B cell (primary cell): ENCODE data around the gene ZNF766. TPM values are rescaled to one million over a fixed set of nuclear protein-coding genes. Genes with fewer than 3 reads are reported as not detected.

Experiments
- ATAC-seq: fragments of 200-7000 bp; cut with Tn5 transposase; one replicate; pipeline ENCODE4 v1.10.0; 2021; ENCODE audit warnings: low read depth, mild to moderate bottlenecking, moderate number of reproducible peaks, moderate library complexity
- CTCF ChIA-PET: fragments of 350-600 bp; sonication (Branson Sonifier 250); formaldehyde crosslinking; loops from one replicate; lab custom pipeline; 2021; ENCODE audit warnings: antibody characterized with exemption, inconsistent platforms; lab: Charles Lee
- POLR2A ChIA-PET: fragments of 350-600 bp; sonication (Branson Sonifier 250); formaldehyde crosslinking; loops from one replicate; lab custom pipeline; 2021; ENCODE audit warnings: antibody characterized with exemption; lab: Charles Lee
- DNase-seq: peaks from one replicate; pipeline ENCODE4 v3.0.0; 2013
- H2AFZ ChIP-seq: 2 replicates; pipeline ENCODE4 v1.6.1; 2012; ENCODE audit warnings: mild to moderate bottlenecking, low read depth, low read length; ENCODE audit not compliant: insufficient read depth, poor library complexity, severe bottlenecking
- H3K27ac ChIP-seq, 2 donors: 1 replicate in 1 of 2; 2 replicates in 1 of 2; pipeline ENCODE4 v1.5.1; 2012 to 2013; ENCODE audit warnings: low read length in 2 of 2, mild to moderate bottlenecking in 2 of 2, moderate library complexity in 1 of 2
- H3K27me3 ChIP-seq, 4 experiments: fragments of 200-600 bp in 1 of 4; sonication (generic) in 1 of 4; replicated peaks in 1 of 4; 1 replicate in 2 of 4; 2 replicates in 2 of 4; pipeline versions ENCODE4 v1.6.1 to v1.7.0; 2013 to 2016; ENCODE audit warnings: low read length in 3 of 4, mild to moderate bottlenecking in 2 of 4, mixed read lengths in 1 of 4, moderate library complexity in 1 of 4; ENCODE audit not compliant: insufficient read depth in 4 of 4, control insufficient read depth in 3 of 4; ENCODE audit errors: control extremely low read depth in 1 of 4
- H3K36me3 ChIP-seq, 2 experiments: replicated peaks in 1 of 2; 1 replicate in 1 of 2; 2 replicates in 1 of 2; pipeline versions ENCODE4 v1.6.1 to v1.7.1; 2013; ENCODE audit warnings: low read length in 1 of 2; ENCODE audit not compliant: insufficient read depth in 2 of 2, control insufficient read depth in 1 of 2; ENCODE audit errors: control extremely low read depth in 1 of 2, extremely low read depth in 1 of 2
- H3K4me1 ChIP-seq, 2 donors: fragments of 200-600 bp in 1 of 2; sonication (generic) in 1 of 2; 1 replicate in 1 of 2; 2 replicates in 1 of 2; pipeline versions ENCODE4 v1.5.1 to v1.6.1; 2013 to 2017; ENCODE audit warnings: low read length in 2 of 2; ENCODE audit not compliant: control insufficient read depth in 2 of 2, insufficient read depth in 2 of 2
- H3K4me2 ChIP-seq: replicated peaks from 2 replicates; pipeline ENCODE3; 2012; ENCODE audit warnings: mild to moderate bottlenecking, low read depth, low read length; ENCODE audit not compliant: poor library complexity, severe bottlenecking
- H3K4me3 ChIP-seq, 5 experiments: fragments of 200-600 bp in 1 of 5; sonication (generic) in 1 of 5; 1 replicate in 3 of 5; 2 replicates in 2 of 5; pipeline versions ENCODE4 v1.5.1 to v1.7.0; 2011 to 2016; ENCODE audit warnings: low read length in 4 of 5, mild to moderate bottlenecking in 4 of 5, low read depth in 2 of 5, control low read depth in 1 of 5, moderate library complexity in 1 of 5; ENCODE audit not compliant: insufficient read depth in 1 of 5; ENCODE audit errors: control extremely low read depth in 1 of 5, extremely low read depth in 1 of 5
- H3K79me2 ChIP-seq: fragments of 200-600 bp; sonication (generic); one replicate; pipeline ENCODE4 v1.6.0; 2016; ENCODE audit warnings: low read length; ENCODE audit not compliant: control insufficient read depth, insufficient read depth
- H3K9ac ChIP-seq: fragments of 200-600 bp; sonication (generic); 2 replicates; pipeline ENCODE4 v1.6.1; 2017; ENCODE audit warnings: mild to moderate bottlenecking, low read length, moderate library complexity
- H3K9me3 ChIP-seq, 3 donors: one replicate each; pipeline versions ENCODE4 v1.6.1 to v1.7.1; 2013; ENCODE audit warnings: low read length in 2 of 3; ENCODE audit not compliant: control insufficient read depth in 2 of 3, insufficient read depth in 1 of 3; ENCODE audit errors: control extremely low read depth in 1 of 3
- H4K20me1 ChIP-seq: 2 replicates; pipeline ENCODE4 v1.6.0; 2012; ENCODE audit warnings: mild to moderate bottlenecking, low read length; ENCODE audit not compliant: insufficient read depth, control insufficient read depth, poor library complexity, severe bottlenecking
- H3K27ac Mint-ChIP-seq: one replicate; pipeline ENCODE4 v1.8.0; 2021; ENCODE audit warnings: mixed read lengths
- H3K27me3 Mint-ChIP-seq: one replicate; pipeline ENCODE4 v1.8.0; 2021; ENCODE audit warnings: mixed read lengths
- H3K4me1 Mint-ChIP-seq: one replicate; pipeline ENCODE4 v1.8.0; 2021; ENCODE audit warnings: mixed read lengths
- H3K4me3 Mint-ChIP-seq: one replicate; pipeline ENCODE4 v1.8.0; 2021; ENCODE audit warnings: mixed read lengths
- H3K9me3 Mint-ChIP-seq: one replicate; pipeline ENCODE4 v1.8.0; 2022; ENCODE audit warnings: mixed read lengths; ENCODE audit not compliant: insufficient read depth
- EZH2 ChIP-seq: IDR thresholded peaks from 2 replicates; pipeline ENCODE4 v1.6.1; 2012; ENCODE audit warnings: borderline replicate concordance, low read depth, mild to moderate bottlenecking, moderate library complexity, low read length; ENCODE audit not compliant: insufficient read depth, poor library complexity, severe bottlenecking
- WGBS: methylation state at CpG from one replicate; pipeline ENCODE4 v1.1.5; 2013; ENCODE audit warnings: missing lambda C conversion rate; ENCODE audit not compliant: insufficient coverage; 5-methylcytosine and 5-hydroxymethylcytosine counted together
- intact Hi-C: fragments of 100-400 bp; cut with micrococcal nuclease; formaldehyde crosslinking; loops from one replicate; pipeline ENCODE4 v1.10.0; 2022
- polyA plus RNA-seq: library from polyadenylated mRNA; depleted of rRNA; stranded (reverse); fragments of >200 nt; gene quantifications from 2 replicates; pipeline ENCODE4 v1.2.3, GENCODE V29; 2012
- total RNA-seq, 2 donors: library from RNA; stranded (reverse); fragments of 120-200 nt in 1 of 2; gene quantifications; 1 replicate in 1 of 2; 2 replicates in 1 of 2; pipeline versions ENCODE4 v1.2.3 to v1.2.4, GENCODE V29; 2013 to 2022
- TF ChIP-seq, protein P1 (sequence below): fragments of 200-600 bp; IDR thresholded peaks from one replicate; pipeline ENCODE4 v1.8.0; 2022; ENCODE audit warnings: antibody characterized with exemption, mild to moderate bottlenecking

Gene ZNF766
- total and polyA plus RNA-seq, 2 donors (not counting 1 experiment from before 2014, with no cell fraction given) = 9.9 to 48.3 TPM

GRCh38 chr19:52230685-52231084, 38.7 kb upstream of the ZNF766 start:
- Histone ChIP-seq H3K79me2 (no peaks in the 10 kb centered on the region), H4K20me1 (no peaks in the 10 kb centered on the region), H3K27ac (peak overlapping the region in 1 of 2 donors; percentile 14), H2AFZ (no peak overlapping the region), H3K4me2 (no peak overlapping the region), H3K9me3 (no peaks in the 10 kb centered on the region), H3K36me3 (peaks cover under 1 to 22% of the 10 kb centered on the region in 2 experiments), H3K4me3 (no peak overlapping the region), H3K27me3 (no peaks in the 10 kb centered on the region), H3K4me1 (no peaks in the 10 kb centered on the region), H3K9ac (no peak overlapping the region)
- no peaks in the 10 kb centered on the region for H3K27me3 Mint-ChIP-seq
- H3K4me3 Mint-ChIP-seq = no peak overlapping the region
- 100% methylated on average over 1 of the region's 1 CpG for WGBS
- no peak for TF ChIP-seq EZH2
- TF ChIP-seq, protein P1, sequence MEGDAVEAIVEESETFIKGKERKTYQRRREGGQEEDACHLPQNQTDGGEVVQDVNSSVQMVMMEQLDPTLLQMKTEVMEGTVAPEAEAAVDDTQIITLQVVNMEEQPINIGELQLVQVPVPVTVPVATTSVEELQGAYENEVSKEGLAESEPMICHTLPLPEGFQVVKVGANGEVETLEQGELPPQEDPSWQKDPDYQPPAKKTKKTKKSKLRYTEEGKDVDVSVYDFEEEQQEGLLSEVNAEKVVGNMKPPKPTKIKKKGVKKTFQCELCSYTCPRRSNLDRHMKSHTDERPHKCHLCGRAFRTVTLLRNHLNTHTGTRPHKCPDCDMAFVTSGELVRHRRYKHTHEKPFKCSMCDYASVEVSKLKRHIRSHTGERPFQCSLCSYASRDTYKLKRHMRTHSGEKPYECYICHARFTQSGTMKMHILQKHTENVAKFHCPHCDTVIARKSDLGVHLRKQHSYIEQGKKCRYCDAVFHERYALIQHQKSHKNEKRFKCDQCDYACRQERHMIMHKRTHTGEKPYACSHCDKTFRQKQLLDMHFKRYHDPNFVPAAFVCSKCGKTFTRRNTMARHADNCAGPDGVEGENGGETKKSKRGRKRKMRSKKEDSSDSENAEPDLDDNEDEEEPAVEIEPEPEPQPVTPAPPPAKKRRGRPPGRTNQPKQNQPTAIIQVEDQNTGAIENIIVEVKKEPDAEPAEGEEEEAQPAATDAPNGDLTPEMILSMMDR = no peak
- ChIA-PET POLR2A (no interaction called here), CTCF (interaction anchor here (1.4 kb wide), 1 partner anchor 18 kb away, joined by 3 read pairs; no protein-coding TSS in a partner anchor)
- no peaks in the 10 kb centered on the region for H3K4me1 Mint-ChIP-seq
- no peaks in the 10 kb centered on the region for H3K9me3 Mint-ChIP-seq
- peak overlapping the region; percentile 32 for H3K27ac Mint-ChIP-seq
- ATAC-seq (no peak), DNase-seq (no peak)
- intact Hi-C loops = no loop called here

DNA sequence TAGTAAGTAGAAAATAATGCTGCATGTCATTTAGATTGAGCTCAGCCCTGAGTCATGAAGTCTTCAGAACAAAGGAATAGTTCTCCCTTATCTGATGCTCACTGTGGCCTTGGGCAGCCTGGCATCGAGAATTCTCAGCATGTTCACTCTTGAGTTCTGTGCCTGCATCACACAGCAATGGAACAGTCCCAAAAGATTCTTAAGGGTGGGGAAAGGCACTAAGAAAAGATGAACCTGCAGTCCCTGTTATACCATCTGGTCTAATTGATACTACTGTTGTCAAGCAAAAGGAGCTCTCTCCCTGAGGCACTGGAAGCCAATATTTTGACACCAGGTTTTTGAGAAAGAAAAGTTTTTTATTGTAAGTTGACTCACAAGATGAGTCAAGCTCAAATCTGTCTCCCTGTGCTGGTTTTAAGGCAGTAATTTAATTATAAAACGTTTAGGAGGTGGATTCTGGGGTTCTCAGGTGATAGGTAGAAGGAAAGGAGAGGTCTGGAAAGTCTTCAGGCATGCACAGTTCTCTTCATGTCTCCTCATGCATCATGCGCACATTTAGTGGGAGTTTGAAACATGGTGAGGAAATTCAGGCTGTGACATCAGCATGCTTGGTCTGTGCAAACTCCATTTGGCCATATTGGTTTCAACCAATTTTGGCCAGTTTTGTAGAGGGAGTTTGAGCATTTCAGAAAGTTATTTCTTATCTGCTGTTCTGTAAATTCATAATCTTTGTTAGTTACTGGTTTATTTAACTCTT, 38.1 kb upstream of the ZNF766 start:
- H3K4me2 ChIP-seq = no peak overlapping the region
- H4K20me1 ChIP-seq = no peaks in the 10 kb centered on the region
- no peak overlapping the region for H3K4me3 ChIP-seq
- DNase-seq = no peak
- Mint-ChIP-seq H3K4me1 (no peaks in the 10 kb centered on the region), H3K27me3 (no peaks in the 10 kb centered on the region), H3K27ac (no peak overlapping the region), H3K9me3 (no peaks in the 10 kb centered on the region), H3K4me3 (no peak overlapping the region)
- WGBS = 90% methylated on average over 3 of the region's 3 CpGs
- no peaks in the 10 kb centered on the region for H3K4me1 ChIP-seq
- no peak overlapping the region for H2AFZ ChIP-seq
- H3K36me3 ChIP-seq = peaks cover 0 to 15% of the 10 kb centered on the region in 2 experiments
- H3K27ac ChIP-seq = peak overlapping the region in 1 of 2 donors; percentile 32
- TF ChIP-seq, protein P1 = no peak
- no peak for TF ChIP-seq EZH2
- CTCF ChIA-PET = interaction anchor here (0.6 to 1.4 kb wide), 2 partner anchors 17 to 899 kb away, joined by 3 read pairs; no protein-coding TSS in a partner anchor
- POLR2A ChIA-PET = no interaction called here
- H3K79me2 ChIP-seq = no peaks in the 10 kb centered on the region
- H3K27me3 ChIP-seq = no peaks in the 10 kb centered on the region
- ATAC-seq = no peak
- no peaks in the 10 kb centered on the region for H3K9me3 ChIP-seq
- intact Hi-C loops = no loop called here
- no peak overlapping the region for H3K9ac ChIP-seq
